HG03025 (cell line): Measurements from ENCODE around the gene PRKCD.

ENCODE experiments used
- ATAC-seq: cut with Tn5 transposase; IDR thresholded peaks from one replicate; pipeline ENCODE4 v1.9.1; 2021; ENCODE audit warnings: mild to moderate bottlenecking, moderate library complexity; ENCODE audit not compliant: unreplicated experiment, low FRiP score

Gene PRKCD

DNA sequence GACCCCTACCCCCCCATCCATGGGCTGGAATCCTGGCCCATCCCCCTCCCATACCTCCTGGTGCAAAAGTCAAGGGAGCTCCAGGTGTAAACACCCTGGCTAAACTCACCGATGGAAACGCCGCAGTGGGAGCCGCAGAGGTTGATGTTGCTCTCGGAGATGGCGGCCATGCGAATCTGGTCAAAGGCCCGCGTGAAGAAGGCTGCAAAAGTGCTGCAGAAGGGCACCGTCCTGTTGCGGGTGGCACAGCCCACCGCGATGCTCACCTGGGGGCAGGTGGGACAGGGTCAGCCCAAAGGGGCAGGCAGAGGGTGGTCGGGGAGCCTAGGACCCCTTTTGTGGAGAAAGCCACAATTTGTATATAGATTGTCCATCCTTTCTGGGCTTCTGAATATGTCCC, 68.2 kb downstream of the PRKCD start:
- no peak for ATAC-seq

DNA sequence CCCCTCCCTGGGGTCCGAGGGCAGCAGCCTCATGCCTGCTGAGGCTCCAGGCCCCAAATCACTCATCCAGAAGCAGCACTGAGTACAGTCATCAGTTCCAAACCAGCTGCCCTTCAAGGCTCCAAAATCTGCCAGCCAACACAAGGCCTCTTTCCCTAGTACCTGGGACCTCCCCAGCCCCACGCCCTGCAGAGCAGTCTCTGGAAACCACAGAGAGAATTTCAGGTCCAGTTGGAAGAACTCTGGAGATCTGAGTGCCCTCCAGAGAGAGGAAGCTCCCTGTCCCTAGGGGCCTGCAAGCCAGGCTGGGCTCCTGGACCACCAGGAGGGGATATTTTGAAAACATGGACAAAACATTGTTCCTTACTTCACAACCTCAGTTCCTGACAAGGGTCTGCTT, 68.6 kb downstream of the PRKCD start:
- ATAC-seq = no peak

DNA sequence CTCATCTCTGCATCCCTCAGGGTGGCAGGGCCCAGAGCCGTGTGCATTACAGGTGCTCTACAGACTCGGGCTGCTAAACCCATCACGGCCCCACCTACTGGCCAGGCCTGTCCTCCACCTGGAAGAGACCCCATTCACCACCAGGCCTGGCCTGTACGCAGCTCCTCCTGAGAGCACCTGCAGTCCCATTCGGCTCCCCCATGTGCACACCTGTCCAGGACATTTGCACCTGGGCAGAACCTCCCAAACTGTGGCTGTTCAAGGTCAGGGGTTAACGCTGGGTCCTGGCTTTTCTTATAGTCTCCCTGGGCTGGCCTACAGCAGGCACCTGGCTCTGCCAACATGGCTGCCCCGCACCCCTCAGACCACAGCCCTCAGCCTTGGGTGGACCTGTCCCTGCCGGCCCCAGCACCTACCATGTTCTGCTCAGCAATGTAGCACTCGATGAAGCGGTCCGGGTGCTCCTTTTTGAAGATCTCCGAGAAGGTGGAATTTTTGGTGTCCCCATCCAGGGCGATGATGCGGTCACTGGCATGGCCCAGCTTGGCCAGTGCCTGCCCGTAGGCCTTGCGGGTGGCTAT, 69.1 kb downstream of the PRKCD start:
- no peak for ATAC-seq

DNA sequence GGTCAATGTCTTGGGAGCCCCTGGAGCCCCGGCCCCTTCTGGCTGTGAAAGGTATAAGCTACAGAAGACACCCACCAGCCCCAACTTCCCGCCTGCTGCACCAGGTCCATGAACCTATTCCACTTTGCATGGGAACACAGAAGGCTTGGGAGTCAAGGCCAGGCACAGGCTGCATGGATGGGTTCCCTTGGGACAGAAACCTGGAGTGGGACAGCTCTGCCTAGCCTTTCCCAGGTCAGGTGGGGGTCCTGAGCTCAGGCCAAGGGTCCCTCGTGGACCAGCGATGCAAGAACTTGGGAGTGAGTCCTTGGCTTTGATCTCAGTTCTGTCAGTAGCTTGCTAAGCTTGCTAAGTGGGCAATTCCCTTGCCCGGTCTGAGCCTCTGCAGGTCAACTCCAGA, 69.8 kb downstream of the PRKCD start:
- no peak for ATAC-seq

DNA sequence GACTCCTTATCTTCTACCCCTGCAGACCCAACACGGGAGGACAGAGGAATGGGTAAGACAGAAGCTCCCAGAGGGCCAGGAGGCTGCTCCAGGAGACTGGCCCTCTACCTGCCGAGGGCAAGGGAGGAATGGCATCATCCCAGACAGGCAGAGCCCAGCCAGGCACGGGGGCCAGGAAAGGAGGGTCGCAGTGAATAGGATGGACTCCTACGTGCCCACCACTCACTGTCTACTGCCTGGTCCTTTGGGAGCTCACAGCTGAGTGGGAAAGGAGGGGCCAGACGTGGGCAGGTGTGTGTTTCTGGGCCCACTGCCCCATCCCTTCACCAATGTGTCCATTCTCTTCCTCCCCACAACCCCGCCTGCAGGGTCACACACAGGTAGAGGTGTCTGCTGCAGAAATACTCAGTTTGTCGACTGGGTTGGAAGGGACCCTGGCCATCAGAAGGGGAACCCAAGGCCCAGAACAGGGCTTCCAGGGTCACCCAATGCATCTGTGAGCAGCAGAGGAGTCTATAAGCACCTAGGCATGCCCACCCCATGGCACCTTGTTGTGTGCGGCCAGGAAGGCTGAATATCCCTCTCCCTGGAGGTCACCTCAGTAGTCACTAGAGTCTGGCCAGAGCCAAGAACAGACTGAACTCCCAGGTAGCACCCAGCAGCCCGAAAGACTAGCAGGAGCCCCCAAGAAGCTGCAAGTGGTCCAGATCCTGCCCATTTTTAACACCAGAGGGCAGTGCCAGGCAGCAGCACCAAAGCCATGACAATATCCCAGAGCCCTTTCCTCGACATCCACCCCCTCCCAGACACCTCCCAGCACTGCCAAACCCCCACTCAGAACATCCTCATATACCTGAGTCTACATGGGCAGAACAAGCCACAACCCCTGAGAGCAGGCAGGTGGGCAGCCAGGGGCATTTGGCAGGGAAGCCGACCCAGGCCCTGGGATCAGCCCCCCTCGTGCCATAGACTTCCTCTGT, 70.8 kb downstream of the PRKCD start:
- no peak for ATAC-seq

DNA sequence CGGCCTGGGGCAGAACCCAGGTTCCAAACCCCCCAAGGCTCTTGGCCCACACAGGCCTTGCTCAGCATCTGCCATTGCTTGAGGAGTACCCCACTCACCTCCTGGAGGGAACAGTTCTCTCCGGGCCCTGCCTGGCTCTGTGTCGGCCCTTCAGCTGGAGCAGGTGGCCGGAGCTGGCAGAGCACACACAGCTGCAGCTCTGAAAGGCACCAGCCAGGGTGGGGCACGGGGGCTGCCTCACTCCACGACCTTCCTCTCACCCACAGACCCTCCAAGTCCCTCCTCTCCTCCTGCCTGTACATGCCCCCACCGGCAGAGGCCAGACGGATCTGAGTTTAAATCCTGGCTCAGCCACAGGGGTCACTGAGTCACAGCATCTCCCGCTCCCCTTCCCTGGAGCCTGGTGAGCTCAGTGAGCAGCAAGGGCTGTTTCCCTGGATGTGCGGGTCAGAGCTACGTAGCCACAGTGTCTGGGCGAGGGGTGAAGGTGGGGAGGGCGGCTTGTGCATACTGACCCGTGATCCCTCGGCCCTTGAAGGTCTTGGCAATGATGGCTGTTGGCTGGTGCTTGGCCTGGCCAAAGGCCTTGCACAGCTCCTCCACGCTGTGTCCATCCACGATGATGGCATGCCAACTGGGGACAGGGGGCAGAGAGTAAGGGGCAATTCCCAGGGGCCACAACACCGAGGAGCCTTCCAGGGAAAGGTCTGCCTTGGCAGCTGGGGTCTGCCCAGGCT, 71.8 kb downstream of the PRKCD start:
- ATAC-seq = no peak

DNA sequence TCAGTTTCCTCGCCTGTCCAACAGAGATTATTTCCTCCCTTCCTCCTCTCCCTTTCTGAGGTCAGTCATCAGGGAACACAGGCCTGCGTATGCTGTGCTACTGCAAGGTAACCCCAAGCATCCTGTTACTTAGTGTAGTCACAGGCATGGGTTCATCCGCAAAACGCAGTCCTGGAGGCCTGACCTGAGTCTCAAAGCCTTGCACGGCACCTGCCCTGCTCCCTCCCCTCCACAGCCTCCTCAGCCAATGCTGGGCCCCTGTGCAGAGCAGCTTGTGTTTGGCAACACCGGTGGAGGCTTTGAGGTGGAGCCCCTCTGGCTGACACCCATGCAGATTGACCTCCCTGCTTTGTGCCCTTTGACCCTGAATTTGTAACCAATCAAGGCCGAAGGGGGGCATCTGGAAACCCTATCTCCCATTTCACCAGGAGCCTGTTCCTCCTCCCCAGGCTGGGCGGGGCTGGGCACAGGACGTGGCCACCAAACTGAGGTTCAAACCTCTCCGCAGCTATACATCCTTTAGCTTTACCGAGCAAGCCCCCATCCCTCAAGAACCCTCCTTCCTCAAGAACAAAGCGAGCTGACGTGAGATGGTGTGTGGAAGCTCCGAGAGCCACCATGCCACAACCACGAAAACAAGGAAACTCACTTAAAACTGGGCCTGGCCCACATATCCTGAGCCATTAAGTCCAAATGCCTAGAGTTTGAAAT, 73.3 kb downstream of the PRKCD start:
- no peak for ATAC-seq

DNA sequence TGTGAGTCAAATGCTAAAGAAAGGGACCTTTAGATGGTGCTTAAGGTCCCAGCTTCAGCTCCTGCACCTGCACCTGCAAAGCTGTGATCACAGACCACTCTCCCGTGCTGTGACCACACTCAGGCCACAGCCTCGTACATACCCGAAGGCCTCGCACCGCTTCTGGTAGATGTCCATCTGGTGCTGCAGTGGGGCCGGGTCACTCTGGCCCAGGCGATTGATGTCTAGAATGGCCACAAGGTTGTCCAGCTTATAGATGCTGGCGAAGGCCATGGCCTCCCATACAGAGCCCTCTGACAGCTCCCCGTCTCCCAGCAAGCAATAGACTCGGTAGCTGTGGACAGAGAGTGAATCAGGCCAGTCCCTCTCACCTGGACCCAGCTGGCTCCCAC, 73.8 kb downstream of the PRKCD start:
- ATAC-seq = no peak

DNA sequence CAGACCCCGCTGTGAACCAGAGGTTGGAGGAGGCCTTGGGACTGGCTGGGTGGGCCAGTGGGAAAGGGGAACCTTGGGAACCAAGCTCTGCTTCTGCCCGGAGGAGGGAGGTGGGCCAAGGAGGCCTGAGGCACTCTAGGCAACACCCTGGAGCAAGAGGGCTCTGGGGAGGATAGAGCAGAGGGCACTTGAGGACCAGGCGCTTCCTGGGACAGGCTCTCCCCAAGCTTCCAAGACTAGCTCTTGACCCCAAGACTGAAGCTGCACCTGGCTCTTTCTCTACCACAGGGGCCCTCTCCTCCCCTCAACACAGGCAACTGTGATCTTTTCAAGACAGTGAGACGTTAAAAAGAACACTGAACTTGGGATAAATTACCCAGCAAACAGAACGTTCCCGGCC, 74.5 kb downstream of the PRKCD start:
- ATAC-seq = no peak

DNA sequence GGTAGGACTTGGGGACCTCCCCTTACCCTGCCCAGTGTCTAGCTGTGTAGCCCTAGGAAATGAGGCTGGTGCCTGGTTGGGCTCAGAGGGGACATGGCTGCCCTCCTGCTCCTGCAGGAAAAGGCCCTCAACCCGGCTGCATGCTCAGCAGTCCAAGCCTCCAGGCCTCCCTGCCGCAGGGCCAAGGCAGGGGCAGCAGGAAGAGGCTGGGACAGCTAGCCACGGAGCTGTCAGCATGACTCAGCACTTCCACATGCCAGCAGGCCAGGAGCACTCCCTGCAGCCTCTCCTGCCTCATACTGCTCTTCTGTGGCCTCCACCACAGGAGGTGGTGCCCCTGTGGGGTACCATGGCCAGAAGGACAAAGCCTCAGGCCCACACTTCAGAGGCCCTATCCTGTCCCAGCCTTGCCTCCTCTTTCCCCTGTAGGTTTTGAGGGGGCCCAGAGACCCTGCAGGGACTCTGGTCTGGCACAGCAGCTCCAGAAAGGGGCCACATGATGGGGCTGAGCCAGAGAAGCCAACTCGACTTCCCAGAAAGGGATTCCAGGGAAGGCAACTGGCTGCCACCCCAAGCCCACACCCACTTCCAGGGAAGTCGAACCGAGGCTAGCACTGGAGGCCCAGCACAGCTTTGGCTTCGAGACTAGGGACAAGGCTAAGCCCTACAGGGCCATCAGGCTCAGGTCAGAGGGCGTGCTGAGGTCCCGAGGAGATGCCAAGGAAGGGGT, 75.3 kb downstream of the PRKCD start:
- no peak for ATAC-seq

DNA sequence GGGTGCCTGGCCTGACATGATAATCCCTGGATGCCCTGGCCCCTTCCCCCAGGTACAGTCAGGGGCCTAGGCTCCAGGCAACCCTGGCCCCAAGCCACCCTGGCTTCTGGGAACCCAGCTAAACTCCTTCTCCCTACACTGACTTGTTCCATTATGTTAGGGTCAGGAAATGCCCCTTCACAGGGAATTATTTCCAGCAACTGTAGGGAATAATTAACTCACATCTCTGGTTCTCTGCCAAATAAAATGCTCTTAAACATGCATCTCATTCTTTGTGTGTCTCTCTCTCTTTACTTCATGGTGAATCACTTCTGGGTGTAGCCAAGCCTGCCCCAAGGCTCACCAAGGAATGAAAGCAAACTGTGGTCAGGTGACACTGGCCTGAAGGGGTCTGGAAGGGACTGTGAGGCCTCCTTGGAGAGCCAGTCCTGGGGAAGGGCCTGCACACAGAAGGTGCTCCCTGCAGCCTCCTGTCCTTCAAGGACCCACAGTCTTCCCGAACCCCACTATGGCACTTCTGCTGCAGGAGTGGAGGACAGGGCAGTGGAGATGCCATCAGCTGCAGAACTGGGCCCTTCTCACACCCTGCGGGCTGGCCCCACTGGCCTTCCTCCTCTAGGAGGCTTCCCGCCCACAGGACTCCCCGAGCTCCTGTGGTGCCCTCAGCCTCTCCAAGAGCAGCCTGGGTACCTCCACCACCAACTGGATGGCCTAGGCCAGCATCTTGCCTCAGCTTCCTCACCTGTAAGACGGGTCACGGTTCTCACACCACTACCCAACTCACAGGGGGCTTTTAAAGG, 77.2 kb downstream of the PRKCD start:
- ATAC-seq = no peak

DNA sequence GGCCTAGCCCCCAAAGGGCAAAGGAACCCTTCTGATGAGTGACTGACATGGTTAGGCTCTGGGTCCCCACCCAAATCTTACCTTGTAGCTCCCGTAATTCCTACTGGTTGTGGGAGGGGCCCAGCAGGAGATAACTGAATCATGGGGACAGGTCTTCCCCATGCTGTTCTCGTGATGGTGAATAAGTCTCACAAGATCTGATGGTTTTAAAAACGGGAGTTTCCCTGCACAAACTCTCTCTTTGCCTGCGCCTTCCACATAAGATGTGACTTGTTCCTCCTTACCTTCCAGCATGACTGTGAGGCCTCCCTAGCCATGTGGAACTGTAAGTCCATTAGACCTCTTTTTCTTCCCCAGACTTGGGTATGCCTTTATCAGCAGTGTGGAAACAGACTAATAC, 77.9 kb downstream of the PRKCD start:
- no peak for ATAC-seq

DNA sequence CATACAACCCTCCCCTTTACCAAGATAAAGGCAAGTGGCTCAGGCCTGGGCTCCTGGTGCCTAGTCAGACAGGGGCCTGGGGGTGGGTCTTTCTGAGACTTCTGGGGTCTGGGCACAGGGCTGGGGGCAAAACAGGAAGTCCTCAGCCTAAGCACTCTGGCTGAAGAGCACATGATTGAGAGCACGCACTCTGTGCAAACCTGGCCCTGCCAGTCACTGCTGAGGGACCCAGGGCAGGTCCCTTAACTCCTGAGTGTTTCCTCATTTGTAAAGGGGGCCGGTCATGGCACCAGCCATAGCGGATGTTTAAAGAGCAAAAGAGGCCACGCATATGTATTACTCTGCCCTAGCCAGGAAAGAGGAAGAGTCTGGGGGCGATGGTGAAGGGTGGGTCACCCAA, 78.8 kb downstream of the PRKCD start:
- no peak for ATAC-seq

DNA sequence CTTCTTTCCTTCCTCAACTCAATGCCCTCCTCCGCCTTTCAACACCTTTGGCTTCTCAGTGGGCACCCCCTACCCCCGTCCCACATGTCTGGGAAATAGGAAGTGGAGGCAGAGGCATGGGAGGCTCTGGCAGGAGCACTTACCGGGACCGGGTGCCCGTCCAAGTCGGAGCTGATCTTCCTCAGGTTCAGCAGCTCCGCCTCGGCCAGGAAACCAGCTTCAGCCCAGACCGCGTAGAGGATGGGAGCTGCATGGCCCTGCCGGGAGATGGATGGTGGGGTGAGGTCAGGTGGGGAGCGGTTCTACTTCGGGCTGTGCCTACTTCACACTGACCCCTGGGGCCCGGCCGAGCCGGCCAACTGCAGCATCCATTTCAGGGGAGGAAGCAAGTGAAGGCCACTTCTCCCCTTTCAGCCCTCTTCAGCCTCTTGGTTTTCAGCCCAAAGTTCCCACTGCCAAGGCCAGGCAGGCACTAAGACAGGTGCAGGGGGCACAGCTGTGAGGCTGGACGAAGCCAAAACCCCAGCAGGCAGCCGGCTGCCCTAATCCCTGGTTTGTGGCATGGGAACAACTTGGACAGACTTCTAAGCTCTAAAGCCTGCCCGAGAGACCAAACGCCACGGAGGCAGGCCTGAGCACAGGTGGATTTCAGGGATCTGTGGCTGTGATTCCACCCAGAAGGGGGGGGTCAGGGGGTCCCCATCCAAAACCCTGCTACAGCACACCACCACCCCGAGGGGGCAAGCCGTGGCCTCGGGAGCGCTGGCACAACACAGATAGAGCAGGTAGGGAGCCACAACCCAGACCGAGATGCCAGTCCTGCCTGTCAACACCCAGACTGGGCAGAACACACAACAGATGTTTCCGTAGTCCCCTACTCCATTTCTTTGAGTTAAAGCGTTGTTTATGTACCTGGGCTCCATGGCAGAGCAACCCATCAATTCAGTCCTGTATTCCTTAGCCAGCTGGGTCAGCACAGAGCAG, 80.3 kb downstream of the PRKCD start:
- ATAC-seq = no peak

DNA sequence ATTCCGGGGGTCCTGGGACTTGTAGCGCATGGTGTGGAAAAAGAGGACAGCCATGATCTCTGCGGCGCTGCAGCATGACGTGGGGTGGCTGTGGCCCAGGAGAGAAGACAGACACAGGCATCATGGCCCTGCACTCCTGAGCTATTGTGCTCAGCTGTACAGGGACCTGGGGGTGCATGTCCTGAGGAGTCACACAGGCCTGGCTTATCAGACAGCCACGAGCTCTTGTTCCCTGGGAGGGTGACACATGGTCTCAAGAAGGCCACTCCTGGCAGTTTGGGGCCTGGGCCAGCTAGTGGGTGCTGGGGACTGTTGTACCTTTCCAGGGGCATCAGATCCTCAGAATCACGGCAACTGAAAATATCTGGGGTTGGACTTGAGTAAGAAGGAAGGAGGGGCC, 81.1 kb downstream of the PRKCD start:
- ATAC-seq = no peak
